ENCODE results near the gene CALN1.

CALN1 gene

DNA sequence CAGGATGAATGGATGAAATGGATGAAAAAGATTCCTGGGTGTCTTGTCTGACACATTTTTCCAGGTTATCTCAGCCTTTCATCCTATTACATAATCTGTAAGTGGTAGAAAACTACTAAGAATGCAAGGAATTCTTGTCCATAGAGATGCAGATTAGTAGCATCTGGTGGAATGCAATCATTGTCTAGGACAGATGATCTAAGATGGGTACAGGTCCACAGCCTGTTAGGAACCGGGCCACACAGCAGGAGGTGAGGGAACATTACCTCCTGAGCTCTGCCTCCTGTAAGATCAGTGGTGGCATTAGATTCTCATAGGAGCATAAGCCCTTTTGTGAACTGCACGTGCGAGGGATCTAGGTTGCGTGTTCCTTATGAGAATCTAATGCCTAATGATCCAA, 225.0 kb downstream of the CALN1 start:
- no peak for DNase-seq (ENCODE audit: low read depth in 2 of 2)

DNA sequence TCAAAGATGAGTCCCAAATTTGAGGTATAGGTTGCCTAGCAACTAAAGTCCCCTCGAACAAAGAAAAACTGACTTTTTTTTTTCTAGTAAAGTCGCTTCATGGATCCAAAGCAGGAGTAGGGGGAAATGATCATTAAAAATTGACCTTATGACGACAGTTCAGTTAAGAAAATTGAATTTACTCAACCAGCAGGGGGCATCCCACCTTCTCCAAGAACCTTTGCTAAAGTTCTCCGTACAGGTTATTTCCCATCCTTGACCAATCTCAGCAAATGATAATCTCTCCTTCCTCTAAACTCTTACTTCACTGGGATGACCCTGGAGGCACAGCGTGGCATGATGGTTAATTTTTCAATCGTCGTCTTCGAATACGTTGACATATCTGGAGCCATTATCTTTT, 228.3 kb downstream of the CALN1 start:
- DNase-seq (ENCODE audit: low read depth in 2 of 2): no peak

DNA sequence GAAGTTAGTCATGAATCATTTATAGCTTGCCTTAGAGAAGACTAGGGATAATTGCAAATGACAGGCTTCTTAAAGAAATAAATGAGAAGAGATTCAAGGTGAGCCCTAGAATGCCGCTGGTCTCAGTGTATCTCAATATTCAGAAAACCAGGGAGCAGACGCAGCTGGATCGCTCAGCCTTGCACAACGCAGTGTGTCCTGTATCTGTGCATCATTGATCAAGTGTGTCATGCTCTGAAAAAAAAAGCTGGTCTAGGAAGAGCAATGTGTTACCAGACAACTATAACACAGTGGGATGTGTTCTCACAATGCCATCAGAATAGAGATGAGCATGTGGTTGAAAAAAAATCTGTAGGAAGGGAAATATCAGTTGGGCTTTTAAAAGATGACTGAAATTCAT, 230.1 kb downstream of the CALN1 start:
- no peak for DNase-seq (ENCODE audit: low read depth in 2 of 2)

DNA sequence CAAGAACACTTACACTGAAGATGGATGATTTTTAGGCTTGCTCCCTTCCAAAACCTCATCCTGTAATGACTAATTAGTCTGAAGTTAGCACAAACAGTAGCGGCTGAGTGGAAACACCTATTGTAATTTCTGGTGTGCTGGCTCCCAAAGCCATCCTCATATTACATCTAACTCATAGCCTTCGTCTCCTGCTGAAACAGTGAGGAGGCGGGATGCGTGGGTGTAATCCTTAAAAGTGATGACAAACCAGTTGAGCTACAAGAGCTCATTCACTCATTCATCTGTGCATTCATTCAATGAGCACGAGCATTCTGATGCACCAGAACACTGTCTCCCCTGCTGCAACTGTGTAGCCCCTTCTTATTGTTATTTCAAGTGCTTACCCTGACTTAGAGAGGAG, 235.3 kb downstream of the CALN1 start:
- no peak for DNase-seq (ENCODE audit: low read depth in 2 of 2)

DNA sequence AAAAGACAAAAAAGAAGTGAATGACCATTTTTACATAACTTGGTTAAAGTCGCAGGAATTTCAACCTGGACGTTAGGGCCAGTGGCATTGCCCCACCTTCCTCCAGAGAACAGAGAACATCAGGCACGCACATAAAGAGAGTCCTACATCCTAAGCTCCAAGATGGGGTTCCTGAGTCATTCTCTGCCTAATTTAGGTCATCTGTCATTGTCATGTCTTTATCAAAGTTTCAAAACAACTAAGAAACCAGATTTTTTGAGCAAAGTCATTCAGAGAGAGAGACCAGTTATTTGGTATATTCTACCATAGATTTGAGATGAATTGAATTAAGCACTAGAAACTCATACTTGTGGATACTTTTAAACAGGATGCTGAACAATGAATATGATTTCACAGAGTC, 241.7 kb downstream of the CALN1 start:
- no peak for DNase-seq (ENCODE audit: low read depth in 2 of 2)

DNA sequence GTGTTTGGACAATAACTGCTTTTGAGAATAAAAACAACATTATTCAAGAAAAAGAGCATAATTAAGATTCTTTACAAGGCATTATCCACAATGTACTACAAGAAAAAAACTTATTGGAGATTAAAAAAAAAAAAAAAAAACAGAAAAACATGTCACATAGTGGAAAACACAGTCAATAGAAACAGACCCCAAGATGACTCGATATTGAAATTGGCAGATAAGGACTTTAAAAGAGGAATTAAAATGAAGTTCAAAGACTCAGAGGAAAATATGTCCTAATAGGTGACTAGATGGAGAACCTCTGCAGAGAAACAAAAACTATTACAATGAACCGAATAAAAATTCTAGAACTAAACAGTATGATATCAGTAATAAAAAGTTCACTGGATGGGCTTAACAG, 248.9 kb downstream of the CALN1 start:
- no peak for DNase-seq (ENCODE audit: low read depth in 2 of 2)

DNA sequence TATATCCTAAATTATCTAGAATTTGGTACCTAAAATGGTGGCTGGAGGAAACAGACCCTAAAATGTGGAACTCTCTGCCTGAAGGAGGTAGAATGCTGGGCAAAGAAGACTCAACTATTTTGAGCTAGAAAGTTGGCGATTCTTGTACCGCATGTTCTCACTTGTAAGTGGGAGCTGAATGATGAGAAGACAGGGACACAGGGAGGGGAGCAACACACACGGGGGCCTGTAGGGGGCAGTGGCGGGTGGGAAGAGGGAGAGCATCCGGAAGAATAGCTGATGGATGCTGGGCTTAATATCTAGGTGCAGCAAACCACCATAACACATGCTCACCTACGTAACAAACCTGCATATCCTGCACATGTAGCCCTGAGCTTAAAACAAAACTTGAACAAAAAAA, 250.6 kb downstream of the CALN1 start:
- no peak for DNase-seq (ENCODE audit: low read depth in 2 of 2)

DNA sequence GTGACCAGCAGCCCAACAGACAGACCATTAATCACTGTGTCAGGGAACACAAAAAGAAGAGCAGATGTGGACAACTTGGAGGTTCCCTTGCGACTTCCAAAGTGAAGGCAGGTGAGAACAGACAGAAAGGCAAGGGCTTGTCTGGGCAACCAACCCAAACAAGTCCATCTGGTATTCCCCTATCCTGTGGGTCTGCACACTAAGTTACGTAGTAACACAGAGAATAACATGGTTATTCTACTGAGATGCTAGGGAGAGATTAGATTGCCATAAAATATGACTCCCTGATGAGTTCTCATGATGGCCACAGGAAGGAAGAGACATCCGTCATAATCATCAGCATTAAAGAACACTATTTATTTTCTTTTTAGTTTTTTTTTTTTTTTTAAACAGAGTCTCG, 252.2 kb downstream of the CALN1 start:
- no peak for DNase-seq (ENCODE audit: low read depth in 2 of 2)

DNA sequence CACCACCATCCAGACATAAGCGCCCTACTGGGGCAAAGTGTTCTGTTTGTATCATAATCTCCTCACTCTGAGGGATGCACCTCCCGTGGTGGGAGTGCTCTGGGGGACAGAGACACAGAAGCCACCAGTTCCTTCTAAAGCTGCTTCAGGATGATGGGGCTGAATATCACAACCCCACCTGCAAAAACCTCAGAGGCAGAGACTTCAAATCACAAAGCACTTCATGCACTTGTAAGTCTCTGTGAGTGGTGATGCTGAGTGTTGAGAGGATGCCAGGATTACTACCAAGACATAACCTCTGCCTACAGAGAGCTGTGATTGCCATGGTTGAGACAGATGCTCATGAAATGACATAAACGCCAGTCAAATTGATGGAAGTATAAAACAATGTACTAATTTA, 255.5 kb downstream of the CALN1 start:
- DNase-seq (ENCODE audit: low read depth in 2 of 2): no peak

DNA sequence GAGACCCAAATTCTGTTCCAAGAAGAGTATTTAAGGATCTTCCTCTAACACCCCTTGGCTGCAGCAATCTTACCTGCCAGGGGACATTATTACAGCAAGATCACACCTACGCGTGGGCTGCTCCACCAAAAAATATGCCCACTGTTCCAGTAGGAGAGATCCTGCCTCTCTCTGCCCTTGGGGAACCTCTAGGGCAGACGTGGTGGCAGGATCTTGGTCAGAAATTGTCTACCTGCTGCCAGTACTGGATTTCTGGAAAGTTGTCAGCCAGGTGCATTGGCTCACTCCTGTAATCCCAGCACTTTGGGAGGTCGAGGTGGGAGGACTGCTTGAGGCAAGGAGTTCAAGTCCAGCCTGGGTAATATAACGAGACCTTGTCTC, 259.0 kb downstream of the CALN1 start:
- DNase-seq (ENCODE audit: low read depth in 2 of 2): no peak

DNA sequence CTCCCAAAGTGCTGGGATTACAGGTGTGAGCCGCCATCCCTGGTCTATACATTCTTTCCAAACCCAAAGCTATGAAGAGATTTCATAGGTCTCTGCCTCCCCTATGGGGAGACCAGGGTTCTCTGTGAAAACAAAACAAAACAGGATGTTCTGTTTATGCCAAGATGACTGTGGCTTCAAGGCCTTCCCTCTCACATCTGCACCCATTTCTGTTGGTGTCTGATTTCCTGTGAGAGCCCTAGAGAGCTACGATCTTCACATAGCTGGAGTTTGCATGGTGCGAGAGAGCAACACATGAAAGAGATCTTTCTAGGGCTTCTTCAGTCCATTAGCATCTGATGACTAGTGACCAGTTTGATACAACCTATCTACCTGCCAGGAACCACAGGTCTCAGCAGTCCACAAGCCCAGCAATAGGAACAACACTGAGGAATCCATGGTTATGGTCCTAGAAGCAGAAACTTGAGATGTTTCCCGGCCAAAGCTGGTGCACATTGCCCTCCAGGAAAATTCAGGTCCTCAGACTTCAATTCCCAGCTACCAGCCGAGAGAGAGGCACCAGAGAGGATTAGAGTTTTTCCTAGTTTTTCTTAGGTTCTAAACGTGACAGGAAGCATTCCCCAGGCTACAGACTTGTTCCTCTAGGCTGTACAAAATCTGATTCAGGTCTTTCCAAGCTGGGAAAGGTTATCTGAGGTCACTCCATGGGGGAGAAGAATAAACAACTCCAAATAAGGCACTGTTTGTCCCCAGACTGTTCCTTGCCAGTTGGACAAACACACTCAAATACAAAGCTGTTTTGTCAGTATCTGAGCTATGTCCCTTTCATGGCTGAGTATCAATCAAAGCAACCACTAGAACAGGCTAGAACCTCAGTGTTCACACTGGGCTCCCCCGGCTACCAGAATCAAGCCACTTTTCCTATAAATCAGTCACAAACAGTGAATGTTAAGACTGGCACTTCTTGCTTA, 259.7 kb downstream of the CALN1 start:
- DNase-seq (ENCODE audit: low read depth in 2 of 2): no peak

DNA sequence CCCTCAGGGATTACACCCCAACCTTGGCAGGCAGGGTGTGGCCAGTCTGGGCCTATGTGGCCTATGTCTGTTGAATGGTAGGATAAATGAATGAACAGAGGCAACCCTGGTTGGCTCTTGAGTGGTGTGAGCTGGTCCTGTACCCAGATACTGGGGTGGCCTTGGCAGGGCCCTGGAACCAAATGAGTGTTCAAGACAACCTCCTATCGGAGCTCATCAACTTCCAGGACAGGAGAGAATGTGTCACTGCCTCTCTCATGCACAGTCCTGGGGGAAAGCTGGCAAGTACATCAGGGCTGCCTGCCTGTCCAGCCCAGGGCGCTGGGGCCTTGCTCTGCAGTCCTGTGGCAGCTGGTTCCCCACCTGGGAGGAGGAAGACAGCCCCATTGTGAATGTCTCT, 271.6 kb downstream of the CALN1 start:
- DNase-seq (ENCODE audit: low read depth in 2 of 2): no peak

DNA sequence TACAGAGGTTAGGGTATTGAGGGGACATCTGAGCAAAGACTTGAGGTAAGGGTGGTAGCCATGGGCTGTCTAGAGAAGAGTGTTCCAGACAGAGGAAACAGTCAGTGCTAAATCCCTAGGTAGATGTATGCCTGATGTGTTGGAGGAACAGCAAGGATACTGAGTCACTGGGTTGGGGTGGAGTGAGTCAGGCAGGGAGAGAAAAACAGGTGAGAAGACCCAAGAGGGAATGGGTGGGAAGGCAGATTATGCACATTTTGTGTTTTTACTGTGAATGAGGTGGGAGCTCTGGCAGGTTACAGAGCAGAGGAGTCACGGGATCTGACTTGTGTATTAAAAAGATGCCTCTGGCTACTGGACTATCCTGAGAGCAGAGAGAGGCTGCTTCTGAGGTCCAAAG, 285.0 kb downstream of the CALN1 start:
- no peak for DNase-seq (ENCODE audit: low read depth in 2 of 2)

DNA sequence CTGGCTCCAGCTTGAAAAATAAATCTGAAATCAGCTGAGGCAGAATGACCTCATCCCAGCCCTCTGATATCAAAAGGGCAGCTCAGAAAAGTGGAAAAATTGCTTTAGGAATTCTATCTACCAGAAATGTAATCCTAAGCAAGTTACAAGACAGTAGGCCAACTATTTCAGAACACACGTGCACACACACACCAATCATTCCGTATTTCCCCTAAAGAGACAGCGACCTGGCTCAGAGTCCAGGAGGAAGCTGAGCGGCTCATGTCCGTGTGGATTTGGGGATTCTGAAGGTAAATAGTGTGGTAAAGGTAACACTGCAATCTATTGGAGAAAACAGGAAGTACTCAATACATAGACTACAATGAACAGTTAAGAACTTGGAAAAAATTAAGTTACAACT, 288.2 kb downstream of the CALN1 start:
- no peak for DNase-seq (ENCODE audit: low read depth in 2 of 2)

DNA sequence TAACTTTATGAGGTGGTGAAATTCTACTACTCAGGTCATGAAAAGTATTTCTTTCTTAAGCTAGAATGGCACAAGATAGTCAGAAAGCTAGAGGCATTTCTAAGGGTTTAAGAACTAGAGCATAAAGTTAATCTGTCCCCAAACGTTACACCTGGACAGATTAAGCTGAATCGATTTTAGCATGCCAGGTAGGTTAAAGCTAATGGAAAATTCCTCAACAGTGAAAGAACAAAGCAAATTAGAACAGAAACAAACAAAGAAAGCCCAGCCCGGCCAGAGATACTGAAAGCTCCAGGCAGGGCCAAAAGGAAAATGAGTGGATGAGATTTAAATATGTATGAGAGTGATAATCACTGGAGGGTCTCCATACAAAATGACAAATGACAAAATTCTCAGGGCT, 293.8 kb downstream of the CALN1 start:
- DNase-seq (ENCODE audit: low read depth in 2 of 2): no peak

DNA sequence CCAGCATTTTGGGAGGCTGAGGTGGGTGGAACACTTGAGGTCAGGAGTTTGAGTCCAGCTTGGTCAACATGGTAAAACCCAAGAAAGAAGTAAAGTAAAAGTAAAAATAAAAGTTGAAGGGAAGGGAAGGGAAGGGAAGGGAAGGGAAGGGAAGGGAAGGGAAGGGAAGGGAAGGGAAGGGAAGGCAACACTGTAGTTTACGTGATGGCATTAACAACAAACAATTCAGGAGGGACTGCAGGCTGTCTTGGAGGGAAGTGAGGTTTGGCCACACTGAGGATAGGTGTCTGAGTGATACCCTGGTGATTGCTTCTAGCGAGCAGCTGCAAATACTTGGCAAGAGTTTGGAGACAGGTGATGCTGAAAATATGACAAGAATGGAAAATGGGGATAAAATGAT, 298.0 kb downstream of the CALN1 start:
- DNase-seq (ENCODE audit: low read depth in 2 of 2): no peak

DNA sequence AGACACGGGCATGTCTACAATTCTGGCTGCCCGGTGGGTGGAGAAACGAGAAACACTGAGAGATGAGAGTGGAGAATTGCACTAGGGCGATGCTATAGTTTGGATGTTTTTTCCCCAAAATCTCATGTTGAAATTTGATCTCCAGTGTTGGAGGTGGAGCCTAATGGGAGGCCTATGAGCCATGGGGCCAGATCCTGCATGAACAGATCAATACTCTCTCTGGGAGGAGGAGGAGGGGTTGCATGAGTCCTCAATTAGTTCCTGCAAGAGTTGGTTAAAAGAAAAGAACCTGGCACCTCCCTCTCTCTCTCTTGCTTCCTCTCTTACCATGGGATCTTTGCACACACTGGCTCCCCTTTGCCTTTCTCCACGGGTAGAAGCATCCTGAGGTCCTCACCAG, 299.1 kb downstream of the CALN1 start:
- DNase-seq (ENCODE audit: low read depth in 2 of 2): no peak

DNA sequence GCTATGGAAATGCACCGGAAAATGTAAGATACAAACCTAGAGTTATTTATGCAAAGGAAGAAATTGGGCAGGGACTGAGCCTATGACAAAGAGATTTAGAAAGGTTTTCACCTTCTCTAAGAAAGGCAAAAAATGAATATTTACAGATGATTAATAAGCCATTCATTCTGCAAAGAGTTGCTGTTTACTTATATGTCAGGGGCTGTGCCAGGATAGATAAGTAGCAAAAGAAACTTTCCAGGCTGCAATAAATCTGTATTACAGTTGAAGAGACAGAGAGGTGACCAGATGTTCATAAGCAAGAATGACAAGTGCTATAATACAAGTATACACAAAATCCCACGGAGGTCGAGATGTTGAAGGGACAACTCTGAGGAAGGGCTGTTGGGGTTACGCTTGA, 299.6 kb downstream of the CALN1 start:
- no peak for DNase-seq (ENCODE audit: low read depth in 2 of 2)

DNA sequence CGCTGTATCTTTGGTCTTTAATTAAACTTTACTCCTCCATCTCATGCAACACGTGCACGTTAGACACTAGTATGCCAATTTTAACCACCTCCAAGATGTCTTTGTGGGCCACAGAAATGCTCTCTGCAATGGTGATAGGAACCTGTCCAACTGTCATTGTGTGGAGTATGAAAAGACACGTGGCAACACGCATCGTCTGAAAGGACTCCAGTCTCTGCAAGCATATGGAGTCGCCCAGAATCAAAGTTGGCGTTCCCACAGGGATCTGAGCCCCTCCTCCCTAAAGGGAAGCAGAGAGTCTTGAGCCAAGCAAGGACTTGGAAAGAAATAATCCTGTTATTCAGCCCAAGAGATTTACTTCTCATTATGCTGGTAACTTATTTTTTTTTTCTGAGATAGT, 301.1 kb downstream of the CALN1 start:
- no peak for DNase-seq (ENCODE audit: low read depth in 2 of 2)

DNA sequence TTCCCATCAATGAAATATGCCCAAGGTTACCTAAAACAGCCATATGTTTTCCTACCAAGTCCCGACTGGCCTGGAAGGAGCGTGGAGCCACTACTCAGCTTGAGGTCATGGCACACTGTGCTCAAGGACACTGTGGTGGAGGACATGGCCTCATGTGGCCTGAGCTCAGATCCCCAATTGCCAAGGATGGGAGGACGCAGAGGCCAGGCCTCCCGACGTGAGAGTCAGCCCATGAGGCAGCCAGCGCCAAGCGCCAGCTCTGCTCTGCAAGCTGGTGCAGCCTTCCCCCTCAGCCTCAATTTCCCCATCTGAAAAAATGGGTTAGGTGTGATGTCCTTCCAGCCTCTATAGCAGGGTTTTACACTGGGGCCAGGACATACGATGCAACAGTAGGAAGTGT, 302.6 kb downstream of the CALN1 start:
- DNase-seq (ENCODE audit: low read depth in 2 of 2): no peak

DNA sequence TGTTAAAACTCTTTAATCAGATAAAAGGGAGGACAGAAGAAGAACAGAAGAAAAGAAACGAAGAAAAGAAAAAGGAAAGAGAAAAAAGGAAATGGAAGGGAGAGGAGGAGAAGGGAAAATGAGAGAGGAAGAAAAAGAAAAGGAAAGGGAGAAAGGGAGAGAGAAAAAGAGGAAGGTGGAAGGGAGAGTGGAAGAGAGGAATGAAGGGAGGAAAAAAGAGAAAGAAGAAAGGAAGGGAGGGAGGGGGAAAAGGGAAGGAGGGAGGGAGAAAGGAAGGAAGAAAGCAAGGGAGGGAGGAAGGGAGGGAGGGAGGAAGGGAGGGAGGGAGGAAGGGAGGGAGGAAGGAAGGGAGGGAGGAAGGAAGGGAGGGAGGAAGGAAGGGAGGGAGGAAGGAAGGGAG, 305.7 kb downstream of the CALN1 start:
- DNase-seq (ENCODE audit: low read depth in 2 of 2): no peak

DNA sequence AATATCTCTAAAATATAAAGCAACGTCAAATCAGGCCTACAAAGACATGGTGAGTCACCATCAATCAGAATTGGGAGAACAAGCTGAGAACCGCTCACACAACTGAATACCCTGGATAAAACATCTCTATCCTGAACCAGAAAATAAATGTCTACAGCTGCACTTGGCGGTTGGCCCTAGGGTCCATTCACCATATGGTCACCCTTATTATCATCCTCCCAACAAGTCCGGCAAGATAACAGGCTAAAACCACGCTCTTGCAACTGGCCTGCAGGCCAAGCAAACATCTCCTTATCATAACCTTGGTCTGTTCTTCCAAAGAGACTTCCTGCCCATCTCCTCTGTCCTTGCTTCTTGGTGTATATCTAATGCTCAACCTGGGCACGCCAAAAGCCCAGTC, 310.7 kb downstream of the CALN1 start:
- no peak for DNase-seq (ENCODE audit: low read depth in 2 of 2)

DNA sequence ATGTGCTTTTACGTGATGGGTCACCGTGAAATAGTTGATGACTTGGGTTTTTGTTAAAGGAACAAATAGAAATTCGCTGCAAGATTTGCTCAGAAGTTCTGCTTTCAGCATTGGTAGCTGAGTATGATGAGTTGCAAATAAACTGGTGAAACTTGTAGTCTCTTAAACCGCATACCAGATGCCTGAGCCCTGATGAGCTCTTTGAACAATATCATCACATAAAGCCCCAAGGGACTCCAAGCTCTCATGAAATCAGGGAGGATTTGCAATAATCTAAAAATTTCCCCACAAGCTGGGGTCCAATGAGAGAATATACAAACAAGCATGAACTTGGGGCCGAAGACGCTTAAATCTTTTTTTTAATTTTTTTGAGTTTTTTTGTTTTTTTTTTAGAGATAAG, 312.4 kb downstream of the CALN1 start:
- DNase-seq (ENCODE audit: low read depth in 2 of 2): no peak
